ENCODE data around the gene TMEM202.

DNA sequence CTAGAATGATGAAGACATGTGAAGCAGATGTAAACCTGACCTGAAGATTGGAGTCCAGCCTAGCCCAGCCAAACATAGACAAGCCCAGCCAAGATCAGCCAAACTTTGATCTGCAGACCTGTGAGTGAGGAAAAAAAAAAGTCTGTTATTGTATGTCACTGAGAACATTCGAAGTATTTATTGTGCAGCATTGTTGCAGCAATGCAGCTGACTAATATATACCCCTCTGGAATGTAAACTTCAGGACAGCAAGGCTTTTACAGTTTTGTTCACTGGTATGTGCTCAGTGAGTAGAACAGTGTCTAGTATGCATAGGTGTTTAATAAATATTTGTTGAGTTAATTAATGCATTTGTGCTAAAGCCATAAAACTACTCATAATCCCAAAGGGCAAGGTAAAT lies 23.4 kb downstream of the TMEM202 start:
- TF ChIP-seq, protein P1, sequence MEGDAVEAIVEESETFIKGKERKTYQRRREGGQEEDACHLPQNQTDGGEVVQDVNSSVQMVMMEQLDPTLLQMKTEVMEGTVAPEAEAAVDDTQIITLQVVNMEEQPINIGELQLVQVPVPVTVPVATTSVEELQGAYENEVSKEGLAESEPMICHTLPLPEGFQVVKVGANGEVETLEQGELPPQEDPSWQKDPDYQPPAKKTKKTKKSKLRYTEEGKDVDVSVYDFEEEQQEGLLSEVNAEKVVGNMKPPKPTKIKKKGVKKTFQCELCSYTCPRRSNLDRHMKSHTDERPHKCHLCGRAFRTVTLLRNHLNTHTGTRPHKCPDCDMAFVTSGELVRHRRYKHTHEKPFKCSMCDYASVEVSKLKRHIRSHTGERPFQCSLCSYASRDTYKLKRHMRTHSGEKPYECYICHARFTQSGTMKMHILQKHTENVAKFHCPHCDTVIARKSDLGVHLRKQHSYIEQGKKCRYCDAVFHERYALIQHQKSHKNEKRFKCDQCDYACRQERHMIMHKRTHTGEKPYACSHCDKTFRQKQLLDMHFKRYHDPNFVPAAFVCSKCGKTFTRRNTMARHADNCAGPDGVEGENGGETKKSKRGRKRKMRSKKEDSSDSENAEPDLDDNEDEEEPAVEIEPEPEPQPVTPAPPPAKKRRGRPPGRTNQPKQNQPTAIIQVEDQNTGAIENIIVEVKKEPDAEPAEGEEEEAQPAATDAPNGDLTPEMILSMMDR (conservative IDR thresholded peaks at IDR 0.05 in 1 of 2, IDR thresholded peaks at IDR 0.05 in 1 of 2; ENCODE audit: low read depth in 1 of 2, low read length in 2 of 2) = no peak
- no peak for TF ChIP-seq EZH2 (IDR thresholded peaks at IDR 0.05; ENCODE audit: low read length, missing control alignments)

Data from fibroblast of lung (primary cell).